HG02870 (cell line): ENCODE results near the gene NPY4R2.
"Not testable (repeated sequence)": the region's sequence is repeated elsewhere in the genome, so short reads cannot be mapped to it uniquely, and the experiment has no call there.

Experiments used
- ATAC-seq: cut with Tn5 transposase; IDR thresholded peaks from one replicate; pipeline ENCODE4 v1.9.1; 2021; ENCODE audit warnings: mild to moderate bottlenecking, moderate library complexity; ENCODE audit not compliant: unreplicated experiment

Gene NPY4R2

GRCh38 chr10:47928225-47928624, 9.8 kb downstream of the NPY4R2 start:
- not testable (repeated sequence) for ATAC-seq

- not testable (repeated sequence) for ATAC-seq
Observed at GRCh38 chr10:47932824-47933223, 14.4 kb downstream of the NPY4R2 start.

GRCh38 chr10:47933462-47933861, 15.0 kb downstream of the NPY4R2 start:
- not testable (repeated sequence) for ATAC-seq

- not testable (repeated sequence) for ATAC-seq
Observed at GRCh38 chr10:47936772-47937228, 18.3 kb downstream of the NPY4R2 start.

GRCh38 chr10:47937634-47938033, 19.2 kb downstream of the NPY4R2 start:
- not testable (repeated sequence) for ATAC-seq

GRCh38 chr10:47940821-47941220, 22.4 kb downstream of the NPY4R2 start:
- not testable (repeated sequence) for ATAC-seq

GRCh38 chr10:47941379-47941778, 22.9 kb downstream of the NPY4R2 start:
- ATAC-seq, result not testable (repeated sequence)

GRCh38 chr10:47942351-47943019, 24.0 kb downstream of the NPY4R2 start:
- not testable (repeated sequence) for ATAC-seq

GRCh38 chr10:47943328-47943727, 24.9 kb downstream of the NPY4R2 start:
- not testable (repeated sequence) for ATAC-seq

- not testable (repeated sequence) for ATAC-seq
Observed at GRCh38 chr10:47947424-47947823, 29.0 kb downstream of the NPY4R2 start.

GRCh38 chr10:47957158-47957557, 38.7 kb downstream of the NPY4R2 start:
- not testable (repeated sequence) for ATAC-seq

GRCh38 chr10:47959677-47960076, 41.2 kb downstream of the NPY4R2 start:
- not testable (repeated sequence) for ATAC-seq

- ATAC-seq, result not testable (repeated sequence)
Observed at GRCh38 chr10:47960699-47961098, 42.2 kb downstream of the NPY4R2 start.

GRCh38 chr10:47962785-47963184, 44.3 kb downstream of the NPY4R2 start:
- ATAC-seq, result not testable (repeated sequence)

GRCh38 chr10:47964280-47965063, 46.0 kb downstream of the NPY4R2 start:
- ATAC-seq, result not testable (repeated sequence)

GRCh38 chr10:47968988-47969387, 50.5 kb downstream of the NPY4R2 start:
- peak; percentile 97 for ATAC-seq

GRCh38 chr10:47970047-47970446, 51.6 kb downstream of the NPY4R2 start:
- not testable (repeated sequence) for ATAC-seq

- ATAC-seq, result not testable (repeated sequence)
Observed at GRCh38 chr10:47971598-47971997, 53.1 kb downstream of the NPY4R2 start.

GRCh38 chr10:47972077-47972476, 53.6 kb downstream of the NPY4R2 start:
- ATAC-seq, result not testable (repeated sequence)
